WTC11 (cell line): ENCODE results near the gene PSME2. TPM values are rescaled to one million over a fixed set of nuclear protein-coding genes. Genes with fewer than 3 reads are reported as not detected.
A peak's percentile ranks its signal among the peaks of the same experiment; 100 is the strongest.

Experiments
- ATAC-seq: fragments of 200-7000 bp; cut with Tn5 transposase; 2 replicates; pipeline ENCODE4 v1.10.0; 2021; ENCODE audit warnings: mild to moderate bottlenecking, moderate library complexity
- CTCF ChIA-PET: fragments of 300-600 bp; sonication (Branson Sonifier 250); formaldehyde crosslinking; loops from one replicate; lab custom pipeline; 2021; ENCODE audit warnings: antibody characterized with exemption; lab: Charles Lee
- POLR2A ChIA-PET: fragments of 350-600 bp; sonication (Branson Sonifier 250); formaldehyde crosslinking; loops from one replicate; lab custom pipeline; 2021; ENCODE audit warnings: antibody characterized with exemption; lab: Charles Lee
- DNase-seq: peaks from one replicate; pipeline ENCODE4 v3.0.0; 2021; ENCODE audit warnings: low spot score
- H3K27ac Mint-ChIP-seq: 2 replicates; pipeline ENCODE4 v1.8.0; 2021; ENCODE audit warnings: mixed read lengths
- H3K27me3 Mint-ChIP-seq: 2 replicates; pipeline ENCODE4 v1.8.0; 2021; ENCODE audit warnings: low read depth, mild to moderate bottlenecking, moderate library complexity, mixed read lengths
- H3K36me3 Mint-ChIP-seq: 2 replicates; pipeline ENCODE4 v1.8.0; 2021; ENCODE audit warnings: mixed read lengths
- H3K4me1 Mint-ChIP-seq: 2 replicates; pipeline ENCODE4 v1.8.0; 2022; ENCODE audit warnings: mixed read lengths
- H3K4me3 Mint-ChIP-seq: 2 replicates; pipeline ENCODE4 v1.8.0; 2021; ENCODE audit warnings: mild to moderate bottlenecking, moderate library complexity, mixed read lengths
- H3K9me3 Mint-ChIP-seq: 2 replicates; pipeline ENCODE4 v1.8.0; 2021; ENCODE audit warnings: mixed read lengths
- AFF4 ChIP-seq: sonication (generic); formaldehyde crosslinking; IDR thresholded peaks from 2 replicates; pipeline ENCODE4 v1.8.1; 2023; ENCODE audit warnings: mild to moderate bottlenecking, missing genetic modification reagents, borderline replicate concordance
- ARID4B ChIP-seq: sonication (generic); formaldehyde crosslinking; IDR thresholded peaks from 2 replicates; pipeline ENCODE4 v1.8.0; 2023; ENCODE audit warnings: missing genetic modification reagents, mild to moderate bottlenecking, borderline replicate concordance
- ATF2 ChIP-seq: sonication (generic); formaldehyde crosslinking; IDR thresholded peaks from 2 replicates; pipeline ENCODE4 v1.8.1; 2022; ENCODE audit warnings: low read depth, missing genetic modification reagents, borderline replicate concordance
- CREM ChIP-seq: sonication (generic); formaldehyde crosslinking; IDR thresholded peaks from 2 replicates; pipeline ENCODE4 v1.8.1; 2022; ENCODE audit warnings: mild to moderate bottlenecking, missing genetic modification reagents, moderate library complexity
- E2F5 ChIP-seq: sonication (generic); formaldehyde crosslinking; IDR thresholded peaks from 2 replicates; pipeline ENCODE4 v1.8.1; 2022; ENCODE audit warnings: mild to moderate bottlenecking, moderate library complexity, missing genetic modification reagents
- EMX1 ChIP-seq: fragments of 250-450 bp; sonication (Bioruptor Pico); IDR thresholded peaks from 2 replicates; pipeline ENCODE4 v1.8.0; 2021; ENCODE audit warnings: mild to moderate bottlenecking
- FOXK1 ChIP-seq: sonication (generic); formaldehyde crosslinking; IDR thresholded peaks from 2 replicates; pipeline ENCODE4 v1.8.0; 2022; ENCODE audit warnings: mild to moderate bottlenecking, moderate library complexity, missing genetic modification reagents
- MAX ChIP-seq: sonication (generic); formaldehyde crosslinking; IDR thresholded peaks from 2 replicates; pipeline ENCODE4 v1.8.0; 2022; ENCODE audit warnings: mild to moderate bottlenecking, missing genetic modification reagents
- MLX ChIP-seq: sonication (generic); formaldehyde crosslinking; IDR thresholded peaks from 2 replicates; pipeline ENCODE4 v1.8.1; 2023; ENCODE audit warnings: mild to moderate bottlenecking, missing genetic modification reagents, moderate library complexity
- NFATC4 ChIP-seq: fragments of 250-450 bp; sonication (Bioruptor Pico); IDR thresholded peaks from 2 replicates; pipeline ENCODE4 v1.9.0; 2021; ENCODE audit warnings: mild to moderate bottlenecking
- NFYB ChIP-seq: sonication (generic); formaldehyde crosslinking; conservative IDR thresholded peaks from 2 replicates; pipeline ENCODE4 v1.8.0; 2022; ENCODE audit warnings: low read depth, missing genetic modification reagents
- PREB ChIP-seq: sonication (generic); formaldehyde crosslinking; IDR thresholded peaks from 2 replicates; pipeline ENCODE4 v1.8.1; 2022; ENCODE audit warnings: mild to moderate bottlenecking, missing genetic modification reagents, moderate library complexity, borderline replicate concordance
- PRRX2 ChIP-seq: fragments of 250-450 bp; sonication (Bioruptor Pico); IDR thresholded peaks from 2 replicates; pipeline ENCODE4 v1.8.0; 2021; ENCODE audit warnings: mild to moderate bottlenecking
- RELA ChIP-seq: sonication (generic); formaldehyde crosslinking; IDR thresholded peaks from 2 replicates; pipeline ENCODE4 v1.8.1; 2022; ENCODE audit warnings: missing genetic modification reagents, mild to moderate bottlenecking, borderline replicate concordance
- SP1 ChIP-seq: sonication (generic); formaldehyde crosslinking; conservative IDR thresholded peaks from 2 replicates; pipeline ENCODE4 v1.8.1; 2022; ENCODE audit warnings: missing genetic modification reagents
- TEAD1 ChIP-seq: sonication (generic); formaldehyde crosslinking; IDR thresholded peaks from 2 replicates; pipeline ENCODE4 v1.8.0; 2022; ENCODE audit warnings: mild to moderate bottlenecking, missing genetic modification reagents
- TP53 ChIP-seq: sonication (generic); formaldehyde crosslinking; IDR thresholded peaks from 2 replicates; pipeline ENCODE4 v1.8.1; 2023; ENCODE audit warnings: mild to moderate bottlenecking, missing genetic modification reagents
- ZBTB21 ChIP-seq: sonication (generic); formaldehyde crosslinking; IDR thresholded peaks from 2 replicates; pipeline ENCODE4 v1.8.1; 2023; ENCODE audit warnings: mild to moderate bottlenecking, missing genetic modification reagents, borderline replicate concordance
- ZNF416 ChIP-seq: fragments of 250-450 bp; sonication (Bioruptor Pico); IDR thresholded peaks from 2 replicates; pipeline ENCODE4 v1.9.0; 2021; ENCODE audit warnings: mild to moderate bottlenecking, inconsistent platforms
- ZNF423 ChIP-seq: fragments of 250-450 bp; sonication (Bioruptor Pico); IDR thresholded peaks from 2 replicates; pipeline ENCODE4 v2.1.2; 2022; ENCODE audit warnings: mild to moderate bottlenecking, moderate library complexity
- ZNF512 ChIP-seq: sonication (generic); formaldehyde crosslinking; IDR thresholded peaks from 2 replicates; pipeline ENCODE4 v1.8.1; 2022; ENCODE audit warnings: missing genetic modification reagents, borderline replicate concordance
- total RNA-seq: library from RNA; stranded (reverse); gene quantifications from 3 replicates; pipeline ENCODE4 v1.2.3, GENCODE V29; 2021

The PSME2 gene
- total RNA-seq, 1 experiment from 2014 or later: 103 TPM

GRCh38 chr14:24171422-24172260, 25.2 kb upstream of the PSME2 start, which contains the start of gene REC8:
Gene REC8 (plus strand): TSS chr14:24172080. CDS start chr14:24172553, 473 bp downstream.
- ATAC-seq: peak; percentile 94
- CTCF ChIA-PET: interaction anchor here (0.7 to 3.1 kb wide), 9 partner anchors 11 to 113 kb away, joined by 3 to 18 read pairs (median 3); partner anchors contain the start of genes DCAF11, IPO4, IRF9 and NRL
- Mint-ChIP-seq H3K27me3 (no peaks in the 10 kb centered on the region; the same call in none of the 2 replicates), H3K9me3 (no peaks in the 10 kb centered on the region), H3K4me1 (peaks cover 9% of the 10 kb centered on the region), H3K36me3 (no peaks in the 10 kb centered on the region), H3K4me3 (peak within 1 kb of the TSS; percentile 79), H3K27ac (peak within 1 kb of the TSS; percentile 78)
- POLR2A ChIA-PET: interaction anchor here (1.0 to 1.5 kb wide), 4 partner anchors 10 to 25 kb away, joined by 3 to 6 read pairs (median 4); partner anchors contain the start of genes IRF9, RNF31 and TM9SF1
- DNase-seq: peak; percentile 99
- peak; percentile 76; the same call in 1 of the 2 replicates for TF ChIP-seq E2F5
- TF ChIP-seq CREM: 0 out of 2 replicates have a peak, but pooled peaks have one; percentile 62
- 0 out of 2 replicates have a peak, but pooled peaks have one; percentile 41 for TF ChIP-seq ARID4B (CRISPR knock-in tag)
- TF ChIP-seq NFATC4 (CRISPR knock-in tag): no peak
- TF ChIP-seq PREB (CRISPR knock-in tag): no peak
- no peak for TF ChIP-seq ZNF416
- TF ChIP-seq ZNF423: no peak
- no peak for TF ChIP-seq ATF2 (CRISPR knock-in tag)
- no peak for TF ChIP-seq ZNF512 (CRISPR knock-in tag)
- no peak for TF ChIP-seq MLX (CRISPR knock-in tag)
- peak; percentile 69 for TF ChIP-seq SP1 (CRISPR knock-in tag)
- TF ChIP-seq TP53: no peak
- peak; percentile 66 for TF ChIP-seq FOXK1 (CRISPR knock-in tag)
- TF ChIP-seq RELA (CRISPR knock-in tag): no peak
- TF ChIP-seq NFYB (CRISPR knock-in tag): peak; percentile 76
- TF ChIP-seq TEAD1 (CRISPR knock-in tag): no peak
- no peak for TF ChIP-seq AFF4 (CRISPR knock-in tag)
- TF ChIP-seq EMX1 (CRISPR knock-in tag): no peak
- no peak for TF ChIP-seq ZBTB21
- TF ChIP-seq PRRX2 (CRISPR knock-in tag): no peak
- peak; percentile 85; the same call in 1 of the 2 replicates for TF ChIP-seq MAX (CRISPR knock-in tag)
